CD1c-positive myeloid dendritic cell (primary cell): Measurements from ENCODE around the gene OR52E6.

ENCODE experiments used
- DNase-seq: peaks from one replicate; pipeline ENCODE4 v3.0.0-alpha.2; 2016; ENCODE audit errors: extremely low spot score

Gene OR52E6

DNA sequence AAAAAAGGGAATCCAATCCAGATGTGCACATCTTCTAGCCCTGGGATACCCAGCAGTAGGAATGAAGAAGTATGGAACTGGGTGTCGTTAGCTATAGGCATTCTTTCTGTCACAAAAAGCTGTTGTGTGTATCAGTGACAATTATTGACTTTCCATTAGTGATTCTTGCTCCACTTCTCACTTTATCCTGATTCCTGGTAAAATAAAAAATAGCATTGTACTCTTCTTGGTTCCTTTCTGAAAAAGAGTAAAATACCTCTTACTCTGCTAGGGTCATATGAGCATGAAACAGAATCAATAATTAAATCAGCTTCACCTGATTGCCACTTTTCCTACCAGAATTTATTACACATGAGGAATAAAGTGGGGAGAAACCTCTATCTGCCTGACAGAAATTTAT is at the start of gene OR52E6:
OR52E6 (minus strand) TSS at position 101 of the 400 bp plus-strand sequence; CDS start at position 101, 0 bp downstream.
- DNase-seq, result no peak

DNA sequence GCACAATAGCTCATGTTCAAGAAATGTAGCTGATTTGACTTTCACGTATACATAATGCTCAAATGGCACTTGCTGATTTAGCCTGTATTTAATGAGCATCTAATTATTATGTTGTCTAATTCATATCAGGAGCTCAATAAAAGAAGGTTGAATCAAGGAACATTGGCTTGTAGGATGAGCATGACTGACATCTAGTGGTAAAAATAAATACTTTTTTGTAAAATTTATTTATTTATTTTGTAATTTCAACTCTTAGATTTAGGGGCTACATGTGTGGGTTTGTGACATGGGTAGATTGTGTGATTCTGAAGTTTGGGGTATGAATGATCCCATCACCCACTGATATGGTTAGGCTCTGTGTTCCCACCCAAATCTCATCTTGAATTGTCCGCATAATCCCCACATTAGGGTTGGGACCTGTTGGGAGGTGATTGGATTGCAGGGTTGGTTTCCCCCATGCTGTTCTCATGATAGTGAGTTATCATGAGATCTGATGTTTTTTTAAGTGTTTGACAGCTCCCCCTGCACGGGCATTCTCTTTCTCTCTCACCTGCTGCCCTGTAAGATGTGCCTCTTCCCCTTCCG is 49.6 kb upstream of the OR52E6 start:
- DNase-seq, result peak; percentile 25

DNA sequence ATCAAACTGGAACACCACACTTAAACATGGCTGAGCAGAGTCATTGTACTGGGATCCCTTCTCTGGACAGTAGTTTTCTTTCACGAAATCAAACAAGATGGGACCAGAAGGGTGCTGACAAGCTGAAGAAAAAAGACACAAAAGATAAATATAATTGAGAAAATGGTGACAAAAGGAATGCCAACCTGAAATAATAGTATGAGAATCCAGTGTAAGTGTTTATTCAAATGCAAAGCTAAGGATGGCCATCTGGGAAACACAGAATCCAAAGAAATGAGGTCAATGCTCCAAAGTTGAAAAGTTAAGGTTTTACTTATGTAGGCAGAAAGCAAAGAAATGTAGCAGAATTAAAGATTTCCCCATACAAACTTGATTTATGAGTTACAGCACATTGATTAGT is 46.0 kb upstream of the OR52E6 start:
- DNase-seq, result no peak

DNA sequence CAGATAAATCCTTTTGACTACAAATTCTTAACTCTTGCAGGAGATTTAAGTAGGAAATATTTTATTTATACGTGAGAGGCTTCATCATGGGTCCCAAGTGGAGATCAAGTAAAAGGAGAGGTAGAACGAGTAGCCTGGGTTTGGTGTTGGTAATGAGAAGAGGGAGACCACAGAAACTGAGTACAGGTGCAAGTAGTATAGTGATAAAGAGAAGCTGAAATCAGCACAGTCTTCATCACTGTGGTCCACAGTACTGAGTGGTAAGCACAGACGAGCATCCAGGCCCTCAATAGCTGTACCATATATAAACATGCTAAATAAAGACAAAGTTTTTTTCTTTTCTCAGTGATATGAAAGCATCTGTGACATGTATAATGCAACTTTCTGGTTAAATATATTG is 45.5 kb upstream of the OR52E6 start:
- DNase-seq, result no peak

DNA sequence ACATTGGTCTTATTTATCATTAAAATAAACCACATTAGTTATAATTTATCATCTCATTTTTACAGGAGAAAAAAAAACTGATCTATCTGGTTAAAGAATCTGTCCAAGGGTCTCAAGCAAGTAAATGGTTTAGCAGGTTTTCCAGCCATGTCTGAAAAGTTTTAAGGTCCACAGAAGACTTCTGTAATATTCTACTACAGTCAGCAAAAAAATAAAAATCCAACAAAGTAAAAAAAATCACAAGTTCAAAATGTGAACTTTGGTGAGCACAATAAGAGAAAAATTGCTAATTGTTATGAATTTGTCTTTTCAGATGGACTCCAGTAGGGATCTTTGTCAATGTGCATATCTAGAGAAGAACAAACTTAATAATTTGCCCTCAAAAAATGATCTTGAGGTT is 40.1 kb upstream of the OR52E6 start:
- no peak for DNase-seq

DNA sequence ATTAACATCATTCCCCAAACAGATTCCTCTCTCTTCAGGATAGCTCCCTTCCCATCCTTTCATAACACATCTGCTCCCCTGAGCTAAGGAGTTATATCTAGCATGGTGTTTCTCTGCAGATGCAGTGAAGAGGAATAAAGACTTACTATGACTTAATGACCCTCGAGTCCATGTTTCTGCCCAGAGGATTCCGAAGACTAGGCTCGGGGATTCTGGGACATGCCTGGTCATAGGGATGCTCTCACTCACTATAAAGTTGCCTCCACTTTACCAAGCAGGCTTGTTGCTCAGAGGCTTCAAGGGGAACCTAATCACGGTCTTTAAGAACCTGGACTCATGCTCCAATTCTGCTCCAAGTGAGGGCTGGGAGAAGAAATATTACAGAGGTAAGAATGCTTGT is 38.6 kb upstream of the OR52E6 start, which contains the start of gene OR52E4:
OR52E4 (plus strand) TSS at position 301 of the 400 bp plus-strand sequence. CDS start 3,664 bp downstream, outside the sequence.
- DNase-seq, result no peak

DNA sequence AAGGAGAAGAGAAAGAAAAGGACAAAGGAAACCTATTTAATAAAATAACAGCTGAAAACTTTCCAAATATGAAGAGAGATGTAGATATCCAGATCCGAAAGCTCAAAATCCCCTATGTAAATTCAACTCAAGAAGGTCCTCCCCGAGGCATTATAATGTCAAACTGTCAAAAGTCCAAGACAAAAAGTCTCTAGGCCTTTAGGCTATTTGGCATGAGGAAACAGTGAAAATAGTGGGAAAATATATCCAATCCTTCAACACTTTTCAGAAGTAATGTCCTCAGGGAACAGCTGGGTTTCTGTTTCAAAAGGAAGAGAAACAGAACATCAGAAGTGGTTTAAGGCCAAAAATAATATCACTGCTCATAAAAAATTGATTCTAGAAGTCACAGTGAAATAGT is 36.9 kb upstream of the OR52E6 start:
- no peak for DNase-seq

DNA sequence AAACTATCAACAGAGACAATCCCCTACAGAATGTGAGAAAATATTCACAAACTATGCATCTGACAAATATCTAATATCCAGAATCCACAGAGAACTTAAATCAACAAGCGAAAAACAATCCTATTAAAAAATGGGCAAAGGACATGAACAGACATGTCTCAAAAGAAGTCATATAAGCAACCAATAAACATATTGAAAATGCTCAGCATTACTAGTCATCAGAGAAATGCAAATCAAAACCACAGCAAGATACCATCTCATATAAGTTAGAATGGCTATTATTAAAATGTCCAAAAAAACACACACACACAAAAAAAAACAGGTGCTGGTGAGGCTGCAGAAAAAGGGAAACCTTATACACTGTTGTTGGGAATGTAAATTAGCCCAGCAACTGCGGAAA is 24.1 kb upstream of the OR52E6 start:
- DNase-seq, result no peak

DNA sequence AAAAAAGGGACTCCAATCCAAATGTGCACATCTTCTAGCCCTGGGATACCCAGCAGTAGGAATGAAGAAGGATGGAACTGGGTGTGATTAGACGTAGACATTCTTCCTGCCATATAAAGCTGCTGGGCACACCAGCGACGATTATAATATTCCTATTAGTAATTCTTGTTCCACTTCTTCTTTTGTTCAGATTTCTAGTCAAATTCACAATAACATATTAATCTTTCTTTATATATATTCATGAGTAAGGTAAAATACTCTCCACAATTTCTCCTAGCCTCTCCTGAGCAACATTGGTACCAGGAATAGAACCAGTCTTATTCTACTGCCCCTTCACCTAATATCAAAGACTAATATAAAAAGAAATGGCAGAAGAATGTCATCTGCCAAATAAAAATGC is 15.9 kb upstream of the OR52E6 start, which contains the start of gene OR52E8:
OR52E8 (minus strand) TSS at position 101 of the 400 bp plus-strand sequence; CDS start at position 101, 0 bp downstream.
- DNase-seq, result no peak

DNA sequence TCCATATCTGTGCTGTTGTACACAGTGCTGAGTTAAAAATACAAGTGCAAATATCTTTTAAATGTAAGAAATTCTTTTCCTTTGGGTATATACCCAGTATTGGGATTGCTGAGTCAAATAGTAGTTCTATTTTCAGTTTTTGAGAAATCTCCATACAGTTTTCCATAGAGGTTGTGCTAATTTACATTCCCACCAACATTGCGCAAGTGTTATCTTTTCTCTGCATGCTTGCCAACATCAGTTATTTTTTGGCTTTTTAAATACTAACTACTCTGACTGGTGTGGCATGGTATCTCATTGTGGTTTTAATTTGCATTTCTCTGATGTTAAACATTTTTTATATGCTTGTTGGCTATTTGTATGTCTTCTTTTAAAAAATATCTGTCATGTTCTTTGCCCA is 9.3 kb upstream of the OR52E6 start:
- no peak for DNase-seq

DNA sequence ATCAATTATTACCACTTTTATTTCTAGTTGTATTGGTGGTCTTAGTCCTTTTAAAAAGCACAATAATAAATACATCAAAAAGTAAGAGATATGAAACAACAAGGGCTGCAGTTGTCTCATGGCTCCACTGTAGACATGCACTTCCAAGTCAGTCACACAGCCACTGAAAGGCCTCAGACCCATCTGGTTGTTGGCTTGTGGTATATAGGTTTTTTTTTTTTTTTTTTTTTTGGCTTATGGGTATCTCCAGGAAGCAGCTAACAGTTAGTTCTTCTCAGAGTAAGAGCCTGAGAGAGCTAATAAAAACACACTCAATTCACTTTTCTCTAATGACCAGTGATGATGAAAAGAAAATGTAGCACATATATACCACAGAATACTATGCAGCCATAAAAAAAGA is 6.0 kb upstream of the OR52E6 start:
- DNase-seq, result no peak

DNA sequence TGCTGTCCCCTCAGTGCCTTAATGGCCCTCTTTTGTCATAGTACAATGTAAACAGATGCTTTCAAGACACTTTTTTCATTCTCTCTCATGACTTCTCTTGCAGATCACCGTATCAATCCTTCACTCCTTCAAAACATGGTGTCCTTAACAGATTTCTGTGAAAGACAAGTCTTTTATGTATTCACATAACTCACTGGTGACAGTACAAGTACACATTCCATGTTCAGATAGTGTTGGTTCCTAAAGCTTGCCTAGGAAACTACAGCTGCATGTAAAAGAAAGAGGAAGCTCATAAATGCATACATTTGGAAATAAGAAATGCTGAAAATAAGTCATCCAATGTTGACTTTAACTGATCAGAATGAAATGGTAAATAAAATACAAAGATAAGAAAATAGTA is 5.0 kb upstream of the OR52E6 start:
- DNase-seq, result no peak

DNA sequence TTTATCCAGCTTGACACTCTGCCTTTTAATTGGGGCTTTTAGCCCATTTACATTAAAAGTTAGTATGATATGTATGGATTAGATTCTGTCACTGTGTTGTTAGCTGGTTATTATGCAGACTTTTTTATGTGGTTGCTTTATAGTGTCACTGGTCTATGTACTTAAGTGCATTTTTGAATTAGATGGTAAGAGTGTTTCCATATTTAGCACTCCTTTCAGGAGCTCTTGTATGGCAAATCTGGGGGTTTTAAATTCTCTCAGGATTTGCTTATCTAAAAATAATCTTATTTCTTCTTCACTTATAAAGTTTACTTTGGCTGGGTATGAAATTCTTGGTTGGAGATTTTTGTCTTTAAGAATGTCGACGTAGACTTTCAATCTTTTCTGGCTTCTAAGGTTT is 4.0 kb downstream of the OR52E6 start:
- DNase-seq, result no peak

DNA sequence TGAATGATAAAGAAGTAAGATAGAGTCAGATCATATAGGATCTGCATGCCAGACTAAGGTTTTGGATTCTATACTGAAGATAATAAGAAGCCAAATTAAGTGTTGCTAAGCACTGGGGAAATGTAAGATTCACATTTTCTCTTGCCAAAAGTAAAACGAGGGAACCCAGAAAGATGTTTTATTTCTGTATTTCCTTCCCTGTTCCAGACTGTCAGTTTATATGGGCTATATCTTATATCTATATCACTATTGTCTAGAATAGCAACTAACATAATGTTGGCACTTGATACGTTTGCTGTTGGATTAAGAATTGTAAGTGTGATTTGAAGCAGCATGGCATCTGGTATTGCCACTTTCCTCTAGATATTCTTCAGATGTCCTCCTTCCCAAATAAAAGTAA is 8.3 kb downstream of the OR52E6 start:
- no peak for DNase-seq

DNA sequence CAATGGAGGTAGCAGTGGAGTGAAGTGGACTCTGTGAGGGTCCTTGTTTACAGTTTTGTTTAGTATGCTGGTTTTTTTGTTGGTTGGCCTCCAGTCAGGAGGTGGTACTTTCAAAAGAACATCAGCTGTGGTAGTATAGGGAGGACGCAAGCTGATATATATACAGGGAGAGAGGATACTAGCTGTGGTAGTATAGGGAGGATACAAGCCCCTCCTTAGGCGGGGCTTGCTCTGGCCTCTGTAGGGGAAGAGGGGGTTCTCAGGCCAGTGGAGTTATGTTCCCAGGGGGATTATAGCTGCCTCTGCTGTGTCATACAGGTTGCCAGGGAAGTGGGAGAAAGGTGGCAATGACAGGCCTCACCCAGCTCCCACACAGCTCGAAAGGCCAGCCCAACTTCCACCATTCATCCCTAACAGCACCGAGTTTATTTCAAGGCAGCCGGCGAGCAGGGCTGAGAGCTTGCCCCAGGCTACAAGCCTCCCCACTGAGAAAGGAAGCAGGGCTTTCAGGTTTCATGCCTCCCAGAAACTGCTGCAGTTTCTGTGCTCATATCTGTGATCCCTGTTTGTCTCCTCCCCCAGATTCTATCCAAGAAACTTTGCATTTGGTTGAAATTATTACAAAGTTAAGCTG is 10.4 kb downstream of the OR52E6 start:
- no peak for DNase-seq

DNA sequence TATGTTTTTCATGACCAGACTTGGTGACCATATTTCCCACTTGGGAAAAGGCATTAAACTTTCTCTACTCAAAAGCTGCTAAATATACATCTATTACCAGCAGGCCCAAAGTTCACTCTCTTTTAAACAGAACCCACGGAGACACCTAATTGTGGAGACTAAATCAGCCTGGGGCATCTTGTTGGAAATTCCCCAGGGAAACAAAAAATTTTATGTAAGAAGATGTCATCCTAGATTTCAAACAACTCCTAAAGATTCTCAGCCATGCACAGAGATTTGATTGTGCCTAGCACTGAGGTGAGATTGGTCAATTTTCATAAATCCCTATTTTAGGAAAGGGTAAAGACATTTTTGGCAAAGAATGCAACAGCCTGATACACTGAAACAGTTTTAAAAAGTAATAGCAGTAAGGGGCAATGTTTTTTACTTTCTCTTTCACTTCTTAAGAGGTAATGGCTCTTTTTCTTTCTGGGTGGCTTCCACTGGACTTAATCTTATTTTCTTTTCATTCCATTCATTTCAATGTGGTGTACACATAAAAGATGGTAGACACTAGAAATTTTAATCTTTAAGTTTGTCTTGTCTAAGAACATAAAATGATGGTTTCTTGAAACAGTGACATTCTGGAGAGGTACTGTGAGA is 23.3 kb downstream of the OR52E6 start:
- no peak for DNase-seq

DNA sequence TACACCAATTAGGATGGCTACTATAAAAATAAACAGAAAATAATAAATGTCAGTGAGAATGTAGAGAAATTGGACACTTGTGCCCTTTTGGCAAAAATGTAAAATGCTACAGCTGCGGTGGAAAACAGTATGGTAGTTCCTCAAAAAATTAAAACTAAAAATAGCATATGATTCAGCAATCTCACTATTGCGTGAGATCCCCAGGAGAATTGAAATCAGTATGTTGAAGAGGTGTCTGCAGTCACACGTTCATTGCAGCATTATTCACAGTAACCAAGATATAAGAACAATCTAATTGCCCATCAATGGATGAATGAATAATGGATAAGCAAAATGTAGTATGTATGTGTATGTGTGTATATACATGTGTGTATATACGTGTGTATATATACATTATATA is 26.2 kb downstream of the OR52E6 start:
- DNase-seq, result peak; percentile 90

DNA sequence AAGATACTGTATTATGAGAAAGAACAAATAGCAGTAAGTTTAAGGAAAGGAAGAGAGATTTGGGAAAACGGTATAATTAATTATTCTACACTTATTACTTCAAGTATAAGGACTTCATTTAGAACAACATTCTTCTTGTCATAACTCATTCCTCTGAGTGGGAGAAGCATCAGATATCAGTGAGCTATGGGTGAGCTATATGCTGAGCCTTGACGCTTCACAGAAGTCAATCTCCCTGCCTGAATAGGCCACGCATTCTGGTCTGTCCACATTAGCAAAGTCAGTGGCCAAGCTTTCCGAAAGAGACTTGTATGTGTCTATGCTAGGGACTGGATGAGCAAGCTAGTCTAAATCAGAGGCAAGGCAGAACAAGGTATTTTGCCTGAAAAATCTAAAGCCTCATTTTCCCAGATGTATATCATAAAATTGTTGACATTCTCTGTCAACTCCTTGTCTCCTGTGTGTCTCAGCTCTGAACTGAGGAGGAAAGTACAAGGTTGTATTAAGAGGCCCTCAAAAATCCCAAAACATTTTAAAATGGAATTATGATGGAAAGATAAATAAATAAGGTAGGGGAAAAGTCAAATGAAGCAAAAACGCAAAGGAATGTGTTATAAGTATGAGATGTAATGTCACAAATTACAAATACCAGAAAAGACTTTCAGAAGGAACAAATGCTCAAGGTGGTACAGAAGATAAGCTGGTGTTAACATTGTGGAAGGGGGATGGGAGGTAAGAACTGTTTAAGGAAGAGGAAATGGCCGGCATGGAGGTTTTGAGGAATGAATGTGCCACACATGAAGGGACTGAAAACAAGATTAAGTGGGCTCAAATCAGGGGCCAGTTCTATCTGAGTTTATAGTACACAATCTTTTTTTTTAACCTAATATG is 31.5 kb downstream of the OR52E6 start:
- no peak for DNase-seq

DNA sequence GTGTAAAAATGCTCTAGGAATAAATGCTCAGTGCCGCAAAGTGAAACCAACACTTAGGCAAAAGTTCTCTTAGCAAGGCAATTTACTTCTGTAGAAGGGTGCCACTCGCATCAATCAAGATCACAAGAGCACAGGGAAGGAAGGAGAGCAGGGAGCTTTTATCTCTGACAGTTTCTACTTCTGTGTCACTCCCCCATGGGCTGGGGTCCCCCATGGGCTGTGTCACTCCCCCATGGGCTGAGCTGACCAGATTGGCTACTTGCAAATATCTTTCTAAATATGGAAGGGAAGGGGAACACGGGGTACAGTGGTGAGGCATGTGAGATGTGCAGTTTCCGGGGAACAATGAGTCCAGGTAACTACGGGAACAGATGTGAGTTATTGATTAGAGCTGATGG is 32.6 kb downstream of the OR52E6 start:
- DNase-seq, result peak; percentile 26

DNA sequence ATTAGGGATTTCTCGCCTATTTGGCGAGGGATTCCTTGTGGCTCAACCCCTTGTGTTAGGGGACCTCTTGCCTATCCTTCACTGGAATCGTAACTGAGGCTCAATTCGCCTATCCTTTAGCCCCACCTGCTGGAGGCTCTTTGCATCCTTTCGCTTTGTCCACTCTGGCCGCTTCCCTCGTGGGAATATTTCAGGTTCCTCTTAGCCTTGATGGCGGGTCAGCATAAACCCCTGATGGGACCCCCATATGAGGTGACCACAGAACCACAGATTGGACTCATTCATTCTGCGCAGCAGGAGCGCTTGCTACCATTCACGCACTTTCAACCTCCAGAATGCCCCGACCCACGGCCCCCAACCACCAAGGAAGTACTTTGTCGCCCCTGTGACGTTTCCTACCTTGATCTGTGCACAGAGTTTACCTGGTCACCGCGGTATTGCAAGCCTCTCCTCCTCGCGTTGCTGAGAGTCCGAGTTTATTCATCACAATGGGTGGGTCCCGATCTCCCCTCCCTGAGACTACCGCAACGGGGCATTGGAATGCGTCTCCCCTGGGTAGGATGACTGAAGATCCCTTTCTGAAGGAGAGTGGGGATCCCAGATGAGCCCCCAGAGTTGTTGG is 33.1 kb downstream of the OR52E6 start, which contains the start of gene OR52N2:
OR52N2 (plus strand) TSS at position 425 of the 622 bp plus-strand sequence. CDS start 11,412 bp downstream, outside the sequence.
- peak; percentile 87 for DNase-seq

DNA sequence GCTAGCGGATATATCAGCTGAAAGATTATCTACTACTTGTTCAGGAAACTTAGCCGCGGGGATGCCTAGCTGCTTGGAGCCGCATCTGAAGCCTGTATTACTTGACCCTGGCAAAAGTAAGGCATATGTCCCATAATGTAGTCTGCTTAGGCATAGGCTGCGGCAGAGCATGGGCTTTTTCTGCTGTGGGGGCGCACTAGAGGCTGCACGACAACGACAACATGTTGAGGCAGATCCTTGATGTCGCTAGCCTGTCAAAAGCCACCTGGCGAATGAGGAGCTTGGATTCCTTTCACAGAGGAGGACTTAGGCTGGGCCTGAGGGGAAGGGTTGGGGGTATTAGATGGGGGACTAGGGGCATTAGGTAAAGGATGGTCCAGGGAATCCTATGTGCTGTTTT is 34.1 kb downstream of the OR52E6 start:
- no peak for DNase-seq

DNA sequence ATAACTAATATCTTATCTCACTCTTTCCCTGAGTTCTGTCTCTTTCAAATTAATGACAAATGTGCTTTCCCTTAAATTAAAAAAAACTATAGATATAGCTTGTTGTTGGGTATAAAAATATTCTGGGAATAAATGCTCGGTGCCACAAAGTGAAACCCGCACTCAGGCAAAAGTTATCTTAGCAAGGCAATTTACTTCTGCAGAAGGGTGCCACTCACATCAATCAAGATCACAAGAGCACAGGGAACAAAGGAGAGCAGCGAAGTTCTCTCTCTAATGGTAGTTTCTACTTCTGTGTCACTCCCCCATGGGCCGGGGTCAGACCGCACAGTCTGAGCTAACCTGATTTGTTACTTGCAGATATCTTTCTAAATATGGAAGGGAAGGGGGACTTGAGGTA is 37.7 kb downstream of the OR52E6 start:
- no peak for DNase-seq
